Large intestine (tissue), 12 donors: ENCODE results near the gene CCDC172. TPM values are rescaled to one million over a fixed set of nuclear protein-coding genes. Genes with fewer than 3 reads are reported as not detected.

ENCODE experiments used
- DNase-seq, 2 donors: peaks; one replicate each; pipeline versions ENCODE4 v3.0.0 to v3.0.0-alpha.2; 2013
- H3K27ac ChIP-seq: one replicate; pipeline ENCODE4 v1.5.1; 2013; ENCODE audit warnings: low read length
- H3K27me3 ChIP-seq: 2 replicates; pipeline ENCODE4 v1.6.1; 2013; ENCODE audit warnings: low read length; ENCODE audit not compliant: control insufficient read depth, insufficient read depth
- H3K36me3 ChIP-seq: 2 replicates; pipeline ENCODE4 v1.6.1; 2013; ENCODE audit warnings: low read length; ENCODE audit not compliant: control insufficient read depth, insufficient read depth
- H3K4me1 ChIP-seq: one replicate; pipeline ENCODE4 v1.6.1; 2013; ENCODE audit warnings: low read length; ENCODE audit not compliant: control insufficient read depth, insufficient read depth
- H3K4me3 ChIP-seq: one replicate; pipeline ENCODE4 v1.5.1; 2013; ENCODE audit warnings: low read length
- H3K9me3 ChIP-seq: one replicate; pipeline ENCODE4 v1.6.1; 2013; ENCODE audit warnings: mild to moderate bottlenecking, low read depth, low read length, moderate library complexity; ENCODE audit not compliant: control insufficient read depth
- WGBS: methylation state at CpG from one replicate; pipeline ENCODE4 v1.1.5; 2013; ENCODE audit warnings: low lambda C conversion rate; ENCODE audit not compliant: insufficient coverage; 5-methylcytosine and 5-hydroxymethylcytosine counted together
- long read RNA-seq, 11 donors: transcript quantifications; one replicate each; lab custom pipeline, GENCODE V29; 2026
- polyA plus RNA-seq: library from polyadenylated mRNA; unstranded; fragments of 120-200 nt; gene quantifications from one replicate; pipeline ENCODE4 v1.2.1, GENCODE V29; 2013

Gene CCDC172
- not detected for polyA plus RNA-seq
- long read RNA-seq, donor 1 = 0 reads
- long read RNA-seq, donor 2 = 0 reads
- long read RNA-seq, donor 3 = 0 reads
- long read RNA-seq, donor 4 = 0 reads
- long read RNA-seq, donor 5 = 0 reads
- long read RNA-seq, donor 6 = 0 reads
- long read RNA-seq, donor 7 = 0 reads
- long read RNA-seq, donor 8 = 0 reads
- long read RNA-seq, donor 9 = 0 reads
- long read RNA-seq, donor 10 = 0 reads
- long read RNA-seq, donor 11 = 0 reads

- Histone ChIP-seq H3K4me1 (no peaks in the 10 kb centered on the region), H3K27me3 (peaks cover 3% of the 10 kb centered on the region), H3K27ac (no peak within 1 kb of the TSS), H3K4me3 (no peak within 1 kb of the TSS), H3K9me3 (no peaks in the 10 kb centered on the region), H3K36me3 (no peaks in the 10 kb centered on the region)
- 73% methylated on average over 3 of the region's 22 CpGs for WGBS
- no peak for DNase-seq
Measured at GRCh38 chr10:116324227-116324950, at the start of gene CCDC172. Gene CCDC172 (plus strand): TSS chr10:116324448. CDS start chr10:116325012, 564 bp downstream.

- peaks cover 4% of the 10 kb centered on the region for H3K4me1 ChIP-seq
- H3K36me3 ChIP-seq = no peaks in the 10 kb centered on the region
- H3K27me3 ChIP-seq = peaks cover 40% of the 10 kb centered on the region
- no peak overlapping the region for H3K4me3 ChIP-seq
- peaks cover 1% of the 10 kb centered on the region for H3K9me3 ChIP-seq
- no CpG with 5 or more reads among the region's 3 CpGs for WGBS
- H3K27ac ChIP-seq = no peak overlapping the region
- no peak for DNase-seq
Measured at GRCh38 chr10:116276981-116277380, 47.3 kb upstream of the CCDC172 start.

GRCh38 chr10:116278846-116279245, 45.4 kb upstream of the CCDC172 start:
- H3K36me3 ChIP-seq = no peaks in the 10 kb centered on the region
- DNase-seq = peak in 1 of 2 donors; percentile 8
- no peaks in the 10 kb centered on the region for H3K4me1 ChIP-seq
- H3K27me3 ChIP-seq = peaks cover 22% of the 10 kb centered on the region
- no peaks in the 10 kb centered on the region for H3K9me3 ChIP-seq
- no CpG with 5 or more reads among the region's 6 CpGs for WGBS
- no peak overlapping the region for H3K27ac ChIP-seq
- H3K4me3 ChIP-seq = no peak overlapping the region

GRCh38 chr10:116281775-116282174, 42.5 kb upstream of the CCDC172 start:
- no peaks in the 10 kb centered on the region for H3K4me1 ChIP-seq
- no CpG with 5 or more reads among the region's 3 CpGs for WGBS

GRCh38 chr10:116286626-116287200, 37.5 kb upstream of the CCDC172 start:
- Histone ChIP-seq H3K27ac (no peak overlapping the region), H3K4me3 (no peak overlapping the region), H3K4me1 (no peaks in the 10 kb centered on the region), H3K27me3 (no peaks in the 10 kb centered on the region), H3K36me3 (no peaks in the 10 kb centered on the region), H3K9me3 (no peaks in the 10 kb centered on the region)
- DNase-seq = no peak
- 86% methylated on average over 6 of the region's 9 CpGs for WGBS

More at GRCh38 chr10:116281775-116282174, 42.5 kb upstream of the CCDC172 start:
- Histone ChIP-seq H3K27ac (no peak overlapping the region), H3K4me3 (no peak overlapping the region), H3K36me3 (no peaks in the 10 kb centered on the region), H3K27me3 (no peaks in the 10 kb centered on the region), H3K9me3 (no peaks in the 10 kb centered on the region)
- DNase-seq = no peak

- Histone ChIP-seq H3K27me3 (no peaks in the 10 kb centered on the region), H3K36me3 (no peaks in the 10 kb centered on the region), H3K9me3 (no peaks in the 10 kb centered on the region), H3K4me3 (no peak overlapping the region), H3K27ac (no peak overlapping the region), H3K4me1 (no peaks in the 10 kb centered on the region)
- DNase-seq = no peak
- WGBS = no CpG with 5 or more reads among the region's 1 CpG
Measured at GRCh38 chr10:116287906-116288501, 36.2 kb upstream of the CCDC172 start.

- H3K9me3 ChIP-seq = no peaks in the 10 kb centered on the region
- H3K4me3 ChIP-seq = no peak overlapping the region
- H3K27me3 ChIP-seq = no peaks in the 10 kb centered on the region
- no peak for DNase-seq
- no peaks in the 10 kb centered on the region for H3K4me1 ChIP-seq
- WGBS = 75% methylated on average over 1 of the region's 1 CpG
- no peak overlapping the region for H3K27ac ChIP-seq
- no peaks in the 10 kb centered on the region for H3K36me3 ChIP-seq
Measured at GRCh38 chr10:116289652-116290051, 34.6 kb upstream of the CCDC172 start.

GRCh38 chr10:116292493-116292892, 31.8 kb upstream of the CCDC172 start:
- Histone ChIP-seq H3K4me3 (no peak overlapping the region), H3K36me3 (no peaks in the 10 kb centered on the region), H3K27ac (no peak overlapping the region), H3K9me3 (no peaks in the 10 kb centered on the region), H3K27me3 (no peaks in the 10 kb centered on the region), H3K4me1 (no peaks in the 10 kb centered on the region)
- DNase-seq = no peak

- WGBS = 66% methylated on average over 4 of the region's 7 CpGs
- H3K4me1 ChIP-seq = no peaks in the 10 kb centered on the region
- no peaks in the 10 kb centered on the region for H3K36me3 ChIP-seq
- DNase-seq = no peak
- no peaks in the 10 kb centered on the region for H3K27me3 ChIP-seq
- no peak overlapping the region for H3K4me3 ChIP-seq
- no peaks in the 10 kb centered on the region for H3K9me3 ChIP-seq
- H3K27ac ChIP-seq = no peak overlapping the region
Measured at GRCh38 chr10:116296291-116296721, 27.9 kb upstream of the CCDC172 start.

- Histone ChIP-seq H3K4me1 (no peaks in the 10 kb centered on the region), H3K4me3 (no peak overlapping the region), H3K27me3 (no peaks in the 10 kb centered on the region), H3K9me3 (no peaks in the 10 kb centered on the region), H3K36me3 (no peaks in the 10 kb centered on the region), H3K27ac (no peak overlapping the region)
- WGBS = no CpG with 5 or more reads among the region's 3 CpGs
- no peak for DNase-seq
Measured at GRCh38 chr10:116298586-116298985, 25.7 kb upstream of the CCDC172 start.
